Measurements from ENCODE around the gene MAP2K6. TPM values are rescaled to one million over a fixed set of nuclear protein-coding genes. Genes with fewer than 3 reads are reported as not detected.

Gene MAP2K6
- total and polyA plus RNA-seq, 10 donors: 3.4 to 36.3 (median 10.2) TPM

DNA sequence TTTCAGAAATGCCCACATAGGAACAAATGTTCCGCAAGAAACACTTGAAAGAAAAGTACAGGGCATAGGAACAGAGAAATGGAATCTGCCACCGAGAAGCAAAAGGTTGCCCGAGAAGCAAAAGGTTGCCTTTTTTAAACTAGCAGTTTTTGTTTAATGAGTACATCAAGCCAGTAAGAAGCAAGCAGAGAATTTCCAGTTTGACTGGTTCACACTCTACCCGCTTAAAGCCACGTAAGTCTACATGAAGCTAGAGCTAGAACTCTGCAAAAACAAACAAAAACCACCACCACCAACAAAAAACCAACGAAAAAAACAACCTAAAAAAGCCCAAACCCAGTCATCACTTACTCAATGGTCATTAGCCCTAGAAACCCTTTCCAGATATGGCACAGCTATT is 144.3 kb downstream of the MAP2K6 start:
- intact Hi-C loops (cut with DNase I; ENCODE audit: low total_unique reads): no loop called here
- DNase-seq: no peak
- no peak overlapping the region for H3K27ac ChIP-seq
- H3K9me3 ChIP-seq: no peaks in the 10 kb centered on the region
- WGBS, 5 donors: 89 to 97% (median 93%) methylated on average over 6 of the region's 6 CpGs
- no peaks in the 10 kb centered on the region for H3K27me3 ChIP-seq (replicated peaks in 1 of 7)
- peaks cover 0 to 4% (median 0%) of the 10 kb centered on the region in 6 donors for H3K36me3 ChIP-seq
- peaks cover 0 to under 1% (median 0%) of the 10 kb centered on the region in 6 donors for H3K4me1 ChIP-seq
- TF ChIP-seq POLR2AphosphoS5 (IDR thresholded peaks at IDR 0.05) (no peak), POLR2A (IDR thresholded peaks at IDR 0.05) (no peak)
- TF ChIP-seq, protein P1, sequence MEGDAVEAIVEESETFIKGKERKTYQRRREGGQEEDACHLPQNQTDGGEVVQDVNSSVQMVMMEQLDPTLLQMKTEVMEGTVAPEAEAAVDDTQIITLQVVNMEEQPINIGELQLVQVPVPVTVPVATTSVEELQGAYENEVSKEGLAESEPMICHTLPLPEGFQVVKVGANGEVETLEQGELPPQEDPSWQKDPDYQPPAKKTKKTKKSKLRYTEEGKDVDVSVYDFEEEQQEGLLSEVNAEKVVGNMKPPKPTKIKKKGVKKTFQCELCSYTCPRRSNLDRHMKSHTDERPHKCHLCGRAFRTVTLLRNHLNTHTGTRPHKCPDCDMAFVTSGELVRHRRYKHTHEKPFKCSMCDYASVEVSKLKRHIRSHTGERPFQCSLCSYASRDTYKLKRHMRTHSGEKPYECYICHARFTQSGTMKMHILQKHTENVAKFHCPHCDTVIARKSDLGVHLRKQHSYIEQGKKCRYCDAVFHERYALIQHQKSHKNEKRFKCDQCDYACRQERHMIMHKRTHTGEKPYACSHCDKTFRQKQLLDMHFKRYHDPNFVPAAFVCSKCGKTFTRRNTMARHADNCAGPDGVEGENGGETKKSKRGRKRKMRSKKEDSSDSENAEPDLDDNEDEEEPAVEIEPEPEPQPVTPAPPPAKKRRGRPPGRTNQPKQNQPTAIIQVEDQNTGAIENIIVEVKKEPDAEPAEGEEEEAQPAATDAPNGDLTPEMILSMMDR (IDR thresholded peaks at IDR 0.05 in 8 of 11, conservative IDR thresholded peaks at IDR 0.05 in 3 of 11): no peak
- no peak overlapping the region for H3K4me3 ChIP-seq

DNA sequence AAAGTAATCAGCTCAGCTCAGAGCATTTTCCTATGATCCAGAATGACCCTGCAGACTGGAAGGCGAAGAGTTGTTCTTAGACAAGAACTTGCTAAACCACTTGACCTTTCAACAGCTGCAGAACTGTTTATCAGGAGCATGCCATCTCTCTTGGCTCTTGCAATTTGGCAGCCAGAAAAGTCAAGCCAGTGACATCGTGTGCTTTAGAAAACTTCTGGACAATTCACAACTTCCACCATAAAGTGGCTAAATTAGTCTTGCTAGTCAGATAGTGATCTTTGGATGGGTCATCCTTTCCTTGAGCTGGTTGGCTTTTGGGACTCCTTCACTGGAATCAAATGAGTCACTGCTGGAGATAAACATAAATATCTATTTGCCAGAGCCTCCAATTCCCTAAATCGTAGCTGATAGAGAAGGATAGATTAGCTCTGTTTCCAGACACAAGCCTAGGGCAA is 146.5 kb downstream of the MAP2K6 start:
- DNase-seq: no peak
- intact Hi-C loops (cut with DNase I; ENCODE audit: low total_unique reads): no loop called here
- H3K4me3 ChIP-seq: no peak overlapping the region
- no peaks in the 10 kb centered on the region for H3K4me1 ChIP-seq
- no peaks in the 10 kb centered on the region for H3K36me3 ChIP-seq
- H3K9me3 ChIP-seq: no peaks in the 10 kb centered on the region
- H3K27ac ChIP-seq: no peak overlapping the region
- 58 to 76% (median 64%) methylated on average over 3 of the region's 3 CpGs for WGBS, 5 donors
- TF ChIP-seq, protein P1 (IDR thresholded peaks at IDR 0.05 in 8 of 11, conservative IDR thresholded peaks at IDR 0.05 in 3 of 11): no peak
- TF ChIP-seq POLR2AphosphoS5 (IDR thresholded peaks at IDR 0.05) (no peak), POLR2A (IDR thresholded peaks at IDR 0.05) (no peak)
- no peaks in the 10 kb centered on the region for H3K27me3 ChIP-seq (replicated peaks in 1 of 7)

DNA sequence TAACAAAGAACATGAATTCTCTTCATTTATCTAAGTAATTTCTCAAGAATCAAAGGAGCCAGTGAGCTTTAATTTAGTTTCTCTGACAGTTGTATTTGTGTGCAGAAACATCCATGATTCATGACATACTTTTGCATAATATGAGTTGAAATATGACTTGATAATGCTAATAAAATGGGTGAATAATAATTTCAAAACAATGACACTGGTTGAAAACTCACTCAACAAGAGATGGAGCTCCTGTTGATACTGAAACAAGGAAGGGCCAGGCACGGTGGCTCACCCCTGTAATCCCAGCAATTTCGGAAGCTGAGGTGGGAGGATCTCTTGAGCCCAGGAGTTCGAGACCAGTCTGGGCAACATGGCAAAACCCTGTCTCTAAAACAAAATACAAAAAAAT is 147.0 kb downstream of the MAP2K6 start:
- no peak overlapping the region for H3K27ac ChIP-seq
- 79 to 93% (median 85%) methylated on average over 3 of the region's 3 CpGs for WGBS, 5 donors
- DNase-seq: no peak
- H3K4me1 ChIP-seq: no peaks in the 10 kb centered on the region
- no peaks in the 10 kb centered on the region for H3K27me3 ChIP-seq (replicated peaks in 1 of 7)
- TF ChIP-seq POLR2A (IDR thresholded peaks at IDR 0.05): no peak
- H3K4me3 ChIP-seq: no peak overlapping the region
- H3K36me3 ChIP-seq: no peaks in the 10 kb centered on the region
- no peaks in the 10 kb centered on the region for H3K9me3 ChIP-seq
- intact Hi-C loops (cut with DNase I; ENCODE audit: low total_unique reads): no loop called here

DNA sequence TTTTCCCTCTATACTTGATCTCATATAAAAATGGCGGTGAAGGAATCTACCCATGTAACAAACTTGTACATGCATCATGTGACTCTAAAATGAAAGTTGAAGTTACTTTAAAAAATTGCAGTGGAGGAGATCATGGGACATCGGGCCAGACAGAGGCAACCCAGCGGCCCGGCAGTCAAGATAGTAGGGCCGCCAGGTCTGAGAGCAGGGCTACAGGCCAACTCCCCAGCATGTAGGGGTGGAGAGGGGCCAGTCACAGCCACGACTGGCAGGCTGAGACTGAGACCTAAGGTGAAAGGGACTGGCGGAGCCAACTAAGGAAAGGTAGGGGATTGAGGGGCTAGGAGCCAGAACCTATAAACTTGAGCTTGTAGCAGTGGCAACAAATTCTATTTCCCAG is 150.9 kb downstream of the MAP2K6 start:
- H3K4me1 ChIP-seq: peaks cover 0 to 11% (median 4%) of the 10 kb centered on the region in 6 donors
- no peak for TF ChIP-seq POLR2A (IDR thresholded peaks at IDR 0.05)
- TF ChIP-seq POLR2AphosphoS5 (IDR thresholded peaks at IDR 0.05): no peak
- TF ChIP-seq, protein P1 (IDR thresholded peaks at IDR 0.05 in 8 of 11, conservative IDR thresholded peaks at IDR 0.05 in 3 of 11): no peak
- no peaks in the 10 kb centered on the region for H3K36me3 ChIP-seq
- H3K4me3 ChIP-seq: no peak overlapping the region
- intact Hi-C loops (cut with DNase I; ENCODE audit: low total_unique reads): loop anchor here (5.0 kb wide), 1 partner anchor 987 kb away; no protein-coding TSS in a partner anchor
- WGBS, 5 donors: 83 to 91% (median 89%) methylated on average over 7 of the region's 7 CpGs
- H3K27me3 ChIP-seq (replicated peaks in 1 of 7): no peaks in the 10 kb centered on the region
- DNase-seq: no peak
- H3K27ac ChIP-seq: no peak overlapping the region
- no peaks in the 10 kb centered on the region for H3K9me3 ChIP-seq

DNA sequence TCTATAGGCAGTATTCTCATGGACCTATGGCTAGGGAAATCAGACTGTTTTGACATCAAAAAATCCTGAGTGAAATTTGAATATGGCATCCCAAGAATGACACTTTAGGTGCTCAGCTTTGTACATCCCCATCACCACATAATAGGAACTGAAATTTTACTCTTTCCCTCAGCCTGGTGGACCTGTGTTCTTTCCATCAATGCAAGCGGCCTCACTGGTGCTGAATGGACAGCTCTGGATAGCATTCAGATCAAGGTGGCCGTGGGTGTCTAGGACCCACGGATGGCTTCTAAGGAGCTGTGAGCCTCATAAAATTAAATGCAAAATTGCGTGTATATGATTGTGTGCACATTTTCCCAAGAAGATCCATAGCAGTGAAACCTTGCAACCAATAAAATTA is 152.6 kb downstream of the MAP2K6 start:
- Histone ChIP-seq H3K27ac (no peak overlapping the region), H3K27me3 (replicated peaks in 1 of 7) (no peaks in the 10 kb centered on the region), H3K4me1 (peaks cover 0 to 11% (median 4%) of the 10 kb centered on the region in 6 donors), H3K4me3 (no peak overlapping the region), H3K9me3 (no peaks in the 10 kb centered on the region), H3K36me3 (no peaks in the 10 kb centered on the region)
- DNase-seq: no peak
- TF ChIP-seq, protein P1 (IDR thresholded peaks at IDR 0.05 in 8 of 11, conservative IDR thresholded peaks at IDR 0.05 in 3 of 11): no peak
- TF ChIP-seq POLR2AphosphoS5 (IDR thresholded peaks at IDR 0.05) (no peak), POLR2A (IDR thresholded peaks at IDR 0.05) (no peak)
- intact Hi-C loops (cut with DNase I; ENCODE audit: low total_unique reads): loop anchor here (5.0 kb wide), 1 partner anchor 985 kb away; no protein-coding TSS in a partner anchor
- 58 to 85% (median 69%) methylated on average over 4 of the region's 4 CpGs for WGBS, 5 donors

All from spleen (tissue), 11 donors.